Fibroblast of lung (primary cell): ENCODE measurements around the gene ANKLE2. TPM values are rescaled to one million over a fixed set of nuclear protein-coding genes. Genes with fewer than 3 reads are reported as not detected.

Experiments used
- DNase-seq, 2 donors: peaks; one replicate each; pipeline versions ENCODE4 v3.0.0 to v3.0.0-alpha.2; 2010; ENCODE audit warnings: low read depth in 2 of 2
- H2AFZ ChIP-seq: 2 replicates; pipeline ENCODE4 v1.5.1; 2012; ENCODE audit warnings: low read length, control low read depth, inconsistent platforms
- H3K27ac ChIP-seq: 2 replicates; pipeline ENCODE4 v1.5.1; 2011; ENCODE audit warnings: low read length, control low read depth; ENCODE audit not compliant: insufficient read depth
- H3K27me3 ChIP-seq: 2 replicates; pipeline ENCODE4 v1.5.1; 2011; ENCODE audit warnings: mild to moderate bottlenecking, low read length; ENCODE audit not compliant: control insufficient read depth, insufficient read depth
- H3K36me3 ChIP-seq: 2 replicates; pipeline ENCODE4 v1.5.1; 2011; ENCODE audit warnings: low read length; ENCODE audit not compliant: control insufficient read depth, insufficient read depth
- H3K4me1 ChIP-seq: 2 replicates; pipeline ENCODE4 v1.5.1; 2011; ENCODE audit warnings: low read length; ENCODE audit not compliant: control insufficient read depth, insufficient read depth; ENCODE audit errors: extremely low read depth
- H3K4me2 ChIP-seq: 2 replicates; pipeline ENCODE4 v1.5.1; 2011; ENCODE audit warnings: low read length, control low read depth; ENCODE audit not compliant: insufficient read depth; ENCODE audit errors: extremely low read depth
- H3K4me3 ChIP-seq, 4 experiments: fragments of 200-600 bp in 1 of 4; sonication (generic) in 1 of 4; replicated peaks in 1 of 4; 2 replicates each; pipeline ENCODE4 v1.5.1; 2011 to 2016; ENCODE audit warnings: low read length in 4 of 4, low read depth in 3 of 4, mild to moderate bottlenecking in 3 of 4, control low read depth in 2 of 4, inconsistent platforms in 1 of 4, mixed read lengths in 1 of 4; ENCODE audit not compliant: insufficient read depth in 1 of 4; ENCODE audit errors: control extremely low read depth in 1 of 4
- H3K79me2 ChIP-seq: 2 replicates; pipeline ENCODE4 v1.5.1; 2012; ENCODE audit warnings: mild to moderate bottlenecking, low read length, inconsistent platforms; ENCODE audit not compliant: control insufficient read depth, insufficient read depth
- H3K9ac ChIP-seq: 2 replicates; pipeline ENCODE4 v1.5.1; 2011; ENCODE audit warnings: mild to moderate bottlenecking, low read length, control low read depth; ENCODE audit not compliant: insufficient read depth
- H3K9me3 ChIP-seq: 2 replicates; pipeline ENCODE4 v1.5.1; 2012; ENCODE audit warnings: low read depth, low read length; ENCODE audit not compliant: control insufficient read depth, insufficient read depth
- H4K20me1 ChIP-seq: 2 replicates; pipeline ENCODE4 v1.5.1; 2011; ENCODE audit warnings: low read length; ENCODE audit not compliant: control insufficient read depth, insufficient read depth; ENCODE audit errors: extremely low read depth
- CTCF ChIP-seq, 2 donors: IDR thresholded peaks in 1 of 2; conservative IDR thresholded peaks in 1 of 2; 1 replicate in 1 of 2; 2 replicates in 1 of 2; pipeline ENCODE4 v1.5.1; 2011 to 2012; ENCODE audit warnings: low read length in 2 of 2, control low read depth in 1 of 2, inconsistent platforms in 1 of 2, low read depth in 1 of 2, mild to moderate bottlenecking in 1 of 2
- EZH2 ChIP-seq: IDR thresholded peaks from 2 replicates; pipeline ENCODE4 v1.5.1; 2012; ENCODE audit warnings: low read length, control low read depth, mild to moderate bottlenecking; ENCODE audit errors: missing control alignments
- polyA plus RNA-seq, 2 donors: library from polyadenylated mRNA; depleted of rRNA in 1 of 2; stranded (reverse) in 1 of 2; unstranded in 1 of 2; fragments of >200 nt; gene quantifications; 2 replicates each; pipeline ENCODE4 v1.2.1, GENCODE V29; 2011 to 2012; ENCODE audit warnings: missing spikeins in 1 of 2
- total RNA-seq: library from RNA; depleted of rRNA; stranded (reverse); fragments of >200 nt; gene quantifications from 2 replicates; pipeline ENCODE4 v1.2.1, GENCODE V29; 2014

The ANKLE2 gene
- total and polyA plus RNA-seq, 2 donors (not counting 1 experiment from before 2014, with no cell fraction given) = 55.8 to 55.9 TPM

- no peak for TF ChIP-seq EZH2
- no peak for TF ChIP-seq CTCF (conservative IDR thresholded peaks at IDR 0.05 in 1 of 2, IDR thresholded peaks at IDR 0.05 in 1 of 2; ENCODE audit: low read depth in 1 of 2, low read length in 2 of 2)
- no peak overlapping the region for H3K9ac ChIP-seq
- no peaks in the 10 kb centered on the region for H4K20me1 ChIP-seq
- no peaks in the 10 kb centered on the region for H3K9me3 ChIP-seq
- H3K4me1 ChIP-seq = no peaks in the 10 kb centered on the region
- no peak overlapping the region for H3K4me2 ChIP-seq
- peaks cover 51% of the 10 kb centered on the region for H3K36me3 ChIP-seq
- peaks cover 7% of the 10 kb centered on the region for H3K79me2 ChIP-seq
- H3K4me3 ChIP-seq = no peak overlapping the region
- DNase-seq = no peak
- no peak overlapping the region for H3K27ac ChIP-seq
- H2AFZ ChIP-seq = no peak overlapping the region
- H3K27me3 ChIP-seq = no peaks in the 10 kb centered on the region
Observed at GRCh38 chr12:132729541-132730320, 31.9 kb downstream of the ANKLE2 start.

- Histone ChIP-seq H3K79me2 (peaks cover 10% of the 10 kb centered on the region), H3K9ac (no peak overlapping the region), H3K27ac (no peak overlapping the region), H3K4me1 (no peaks in the 10 kb centered on the region), H3K4me3 (no peak overlapping the region), H3K36me3 (peaks cover 44% of the 10 kb centered on the region), H3K9me3 (no peaks in the 10 kb centered on the region), H2AFZ (no peak overlapping the region), H3K27me3 (no peaks in the 10 kb centered on the region), H4K20me1 (no peaks in the 10 kb centered on the region), H3K4me2 (no peak overlapping the region)
- DNase-seq = no peak
- no peak for TF ChIP-seq EZH2
- TF ChIP-seq CTCF (conservative IDR thresholded peaks at IDR 0.05 in 1 of 2, IDR thresholded peaks at IDR 0.05 in 1 of 2; ENCODE audit: low read depth in 1 of 2, low read length in 2 of 2) = no peak
Observed at GRCh38 chr12:132728502-132728901, 33.1 kb downstream of the ANKLE2 start.

GRCh38 chr12:132727091-132727794 lies 34.4 kb downstream of the ANKLE2 start:
- Histone ChIP-seq H3K9ac (no peak overlapping the region), H3K79me2 (peaks cover 15% of the 10 kb centered on the region), H3K27ac (no peak overlapping the region), H4K20me1 (no peaks in the 10 kb centered on the region), H2AFZ (no peak overlapping the region), H3K27me3 (no peaks in the 10 kb centered on the region), H3K9me3 (no peaks in the 10 kb centered on the region), H3K36me3 (peaks cover 42% of the 10 kb centered on the region), H3K4me3 (no peak overlapping the region), H3K4me1 (no peaks in the 10 kb centered on the region), H3K4me2 (no peak overlapping the region)
- no peak for DNase-seq
- TF ChIP-seq CTCF (conservative IDR thresholded peaks at IDR 0.05 in 1 of 2, IDR thresholded peaks at IDR 0.05 in 1 of 2; ENCODE audit: low read depth in 1 of 2, low read length in 2 of 2) = no peak
- no peak for TF ChIP-seq EZH2
